Natural killer cell (primary cell): ENCODE data around the gene SLX9. TPM values are rescaled to one million over a fixed set of nuclear protein-coding genes. Genes with fewer than 3 reads are reported as not detected.

Experiments used
- ATAC-seq, 3 donors: fragments of 150-1000 bp in 2 of 3; fragments of 200-7000 bp in 1 of 3; cut with Tn5 transposase; 1 replicate in 1 of 3; 2 replicates in 2 of 3; pipeline ENCODE4 v1.10.0; 2021; ENCODE audit warnings: mild to moderate bottlenecking in 2 of 3, moderate library complexity in 2 of 3
- DNase-seq, 2 donors: peaks; one replicate each; pipeline versions ENCODE4 v3.0.0 to v3.0.0-alpha.2; 2013 to 2021; ENCODE audit warnings: mixed read lengths in 1 of 2
- H3K27ac ChIP-seq: one replicate; pipeline ENCODE4 v1.5.1; 2013; ENCODE audit warnings: mild to moderate bottlenecking, low read length
- H3K27me3 ChIP-seq: one replicate; pipeline ENCODE4 v1.6.1; 2013; ENCODE audit warnings: low read length; ENCODE audit not compliant: control insufficient read depth, insufficient read depth
- H3K36me3 ChIP-seq: one replicate; pipeline ENCODE4 v1.6.1; 2013; ENCODE audit warnings: low read length; ENCODE audit not compliant: control insufficient read depth, insufficient read depth
- H3K4me1 ChIP-seq: one replicate; pipeline ENCODE4 v1.6.1; 2013; ENCODE audit warnings: low read length; ENCODE audit not compliant: control insufficient read depth, insufficient read depth
- H3K4me3 ChIP-seq: one replicate; pipeline ENCODE4 v1.5.1; 2013; ENCODE audit warnings: low read length
- H3K9me3 ChIP-seq: one replicate; pipeline ENCODE4 v1.6.1; 2013; ENCODE audit warnings: low read length; ENCODE audit not compliant: control insufficient read depth, insufficient read depth
- H3K27ac Mint-ChIP-seq, 2 donors: one replicate each; pipeline ENCODE4 v1.8.0; 2022; ENCODE audit warnings: mild to moderate bottlenecking in 2 of 2, mixed read lengths in 2 of 2, moderate library complexity in 1 of 2
- H3K27me3 Mint-ChIP-seq, 2 donors: one replicate each; pipeline ENCODE4 v1.8.0; 2022; ENCODE audit warnings: low read depth in 2 of 2, mixed read lengths in 2 of 2
- H3K36me3 Mint-ChIP-seq: one replicate; pipeline ENCODE4 v1.8.0; 2022; ENCODE audit warnings: mixed read lengths
- H3K4me1 Mint-ChIP-seq, 2 donors: one replicate each; pipeline ENCODE4 v1.8.0; 2022; ENCODE audit warnings: mixed read lengths in 2 of 2
- H3K4me3 Mint-ChIP-seq: one replicate; pipeline ENCODE4 v1.8.0; 2022; ENCODE audit warnings: mild to moderate bottlenecking, moderate library complexity, mixed read lengths
- H3K9me3 Mint-ChIP-seq, 2 donors: one replicate each; pipeline ENCODE4 v1.8.0; 2022; ENCODE audit warnings: mixed read lengths in 2 of 2
- CTCF ChIP-seq: fragments of 200-600 bp; IDR thresholded peaks from one replicate; pipeline ENCODE4 v1.8.0; 2022; ENCODE audit warnings: antibody characterized with exemption
- WGBS: methylation state at CpG from one replicate; pipeline ENCODE4 v1.1.7; 2013; ENCODE audit warnings: missing lambda C conversion rate; ENCODE audit not compliant: insufficient coverage; 5-methylcytosine and 5-hydroxymethylcytosine counted together
- intact Hi-C: fragments of 100-400 bp; cut with micrococcal nuclease; formaldehyde crosslinking; loops from one replicate; pipeline ENCODE4 v1.14.2; 2022
- total RNA-seq, 4 donors: library from RNA; stranded (reverse); fragments of 120-200 nt in 1 of 4; gene quantifications; one replicate each; pipeline versions ENCODE4 v1.2.3 to v1.2.4, GENCODE V29; 2013 to 2022

The SLX9 gene
- total RNA-seq, 3 donors from 2014 or later (not counting 1 experiment from before 2014, with no cell fraction given), result 12.8 to 22.9 (median 20.0) TPM

GRCh38 chr21:44992608-44993031 is 52.8 kb downstream of the SLX9 start:
- H3K4me3 ChIP-seq, result no peak overlapping the region
- H3K4me3 Mint-ChIP-seq, result no peak overlapping the region

DNA sequence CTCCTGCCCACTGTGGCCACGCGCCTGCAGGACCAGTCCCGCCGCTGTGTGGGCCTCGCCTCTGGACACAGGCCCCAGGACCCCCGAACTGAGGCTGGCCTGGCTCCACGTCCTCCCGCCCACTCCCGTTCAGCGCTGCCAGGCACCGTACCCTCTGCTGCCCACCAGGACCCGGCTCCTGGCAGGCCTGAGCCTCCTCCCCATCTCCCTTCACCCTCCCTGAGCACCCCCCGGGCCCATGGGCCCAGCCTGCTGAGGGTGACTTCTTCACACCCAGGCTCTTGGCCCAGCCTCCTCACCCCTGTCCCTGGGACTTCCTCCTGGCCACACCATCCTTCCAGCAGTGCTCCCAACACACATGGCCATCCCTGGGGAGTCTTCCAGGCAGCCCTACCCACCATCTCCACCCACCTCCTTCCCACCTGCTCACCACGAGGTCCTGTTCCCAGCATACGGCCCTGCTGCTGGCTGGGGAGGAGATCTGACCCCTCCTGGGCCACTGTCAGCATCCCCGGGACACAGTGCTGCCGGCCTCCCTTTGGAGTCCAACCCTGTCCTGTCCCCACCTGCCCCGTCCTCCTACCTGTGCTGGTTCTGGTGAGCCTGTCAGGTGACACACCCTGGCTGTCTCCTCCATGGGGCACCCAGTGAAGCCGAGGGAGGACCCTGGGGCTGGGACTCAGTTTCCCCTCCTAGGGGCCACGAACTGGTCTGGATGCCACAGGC is 53.7 kb downstream of the SLX9 start:
- H3K4me1 Mint-ChIP-seq, result no peaks in the 10 kb centered on the region
- ATAC-seq, result no peak
- no peak overlapping the region for H3K27ac Mint-ChIP-seq
- H3K36me3 ChIP-seq, result no peaks in the 10 kb centered on the region
- no peak overlapping the region for H3K4me3 ChIP-seq
- no peaks in the 10 kb centered on the region for H3K4me1 ChIP-seq
- H3K27me3 Mint-ChIP-seq, result no peaks in the 10 kb centered on the region
- WGBS, result 88% methylated on average over 18 of the region's 20 CpGs
- no peak overlapping the region for H3K27ac ChIP-seq
- intact Hi-C loops, result no loop called here
- no peaks in the 10 kb centered on the region for H3K27me3 ChIP-seq
- no peak for DNase-seq
- no peak overlapping the region for H3K4me3 Mint-ChIP-seq
- H3K9me3 ChIP-seq, result no peaks in the 10 kb centered on the region
- no peaks in the 10 kb centered on the region for H3K36me3 Mint-ChIP-seq
- no peak for TF ChIP-seq CTCF
- H3K9me3 Mint-ChIP-seq, result no peaks in the 10 kb centered on the region

More at GRCh38 chr21:44992608-44993031, 52.8 kb downstream of the SLX9 start:
- no peaks in the 10 kb centered on the region for H3K36me3 ChIP-seq
- no peaks in the 10 kb centered on the region for H3K27me3 ChIP-seq
- no peak for TF ChIP-seq CTCF
- no peak overlapping the region for H3K27ac ChIP-seq
- no peaks in the 10 kb centered on the region for H3K4me1 Mint-ChIP-seq
- WGBS, result 79% methylated on average over 13 of the region's 13 CpGs
- H3K9me3 ChIP-seq, result no peaks in the 10 kb centered on the region
- no peaks in the 10 kb centered on the region for H3K27me3 Mint-ChIP-seq
- H3K36me3 Mint-ChIP-seq, result no peaks in the 10 kb centered on the region
- H3K27ac Mint-ChIP-seq, result no peak overlapping the region
- intact Hi-C loops, result no loop called here
- H3K9me3 Mint-ChIP-seq, result no peaks in the 10 kb centered on the region
- H3K4me1 ChIP-seq, result no peaks in the 10 kb centered on the region
- ATAC-seq (no peak), DNase-seq (no peak)

- TF ChIP-seq CTCF, result no peak
- no peaks in the 10 kb centered on the region for H3K36me3 ChIP-seq
- no peaks in the 10 kb centered on the region for H3K27me3 ChIP-seq
- H3K4me3 Mint-ChIP-seq, result no peak overlapping the region
- H3K9me3 Mint-ChIP-seq, result no peaks in the 10 kb centered on the region
- no peak overlapping the region for H3K27ac ChIP-seq
- H3K4me3 ChIP-seq, result no peak overlapping the region
- no peak overlapping the region for H3K27ac Mint-ChIP-seq
- peaks cover 0 to 2% of the 10 kb centered on the region in 2 donors for H3K27me3 Mint-ChIP-seq
- H3K9me3 ChIP-seq, result no peaks in the 10 kb centered on the region
- 92% methylated on average over 24 of the region's 24 CpGs for WGBS
- intact Hi-C loops, result no loop called here
- H3K4me1 ChIP-seq, result no peaks in the 10 kb centered on the region
- H3K36me3 Mint-ChIP-seq, result no peaks in the 10 kb centered on the region
- no peaks in the 10 kb centered on the region for H3K4me1 Mint-ChIP-seq
- ATAC-seq (no peak), DNase-seq (no peak)
Measured at GRCh38 chr21:44994047-44994694, 54.3 kb downstream of the SLX9 start.
